GM12891 (cell line): ENCODE data around the gene CYBC1.

Experiments used
- DNase-seq: peaks from one replicate; pipeline ENCODE4 v3.0.0; 2011; ENCODE audit warnings: low spot score; ENCODE audit not compliant: insufficient read length
- FAIRE-seq: peaks from 2 replicates; lab custom pipeline; 2011; peaks lifted over from hg19 to GRCh38; lab: Jason Lieb, UNC
- PAX5 ChIP-seq: IDR thresholded peaks from 2 replicates; pipeline ENCODE4 v1.6.1; 2011; ENCODE audit warnings: low read length, moderate library complexity, mild to moderate bottlenecking; ENCODE audit not compliant: insufficient read depth, severe bottlenecking
- POLR2A ChIP-seq: IDR thresholded peaks from 2 replicates; pipeline ENCODE4 v1.6.1; 2011; ENCODE audit warnings: low read depth, low read length, control low read depth
- POLR2AphosphoS5 ChIP-seq: IDR thresholded peaks from 2 replicates; pipeline ENCODE4 v1.6.1; 2011; ENCODE audit warnings: low read depth, low read length, control low read depth
- POU2F2 ChIP-seq: IDR thresholded peaks from 2 replicates; pipeline ENCODE4 v1.6.1; 2011; ENCODE audit warnings: low read depth, mild to moderate bottlenecking, control low read depth, low read length, moderate library complexity
- SPI1 ChIP-seq: IDR thresholded peaks from 2 replicates; pipeline ENCODE4 v1.6.1; 2011; ENCODE audit warnings: low read depth, low read length, control low read depth
- TAF1 ChIP-seq: IDR thresholded peaks from 2 replicates; pipeline ENCODE4 v1.6.1; 2011; ENCODE audit warnings: low read depth, low read length, control low read depth

CYBC1 gene

GRCh38 chr17:82400830-82401229 is 49.7 kb downstream of the CYBC1 start:
- FAIRE-seq, result peak; percentile 89
- no peak for TF ChIP-seq PAX5
- TF ChIP-seq POU2F2, result no peak
- peak; percentile 90 for TF ChIP-seq SPI1
- TF ChIP-seq TAF1, result no peak
- peak; percentile 86 for DNase-seq

- DNase-seq (no peak), FAIRE-seq (no peak)
- TF ChIP-seq PAX5 (no peak), TAF1 (no peak), POLR2A (no peak), SPI1 (no peak), POU2F2 (no peak), POLR2AphosphoS5 (no peak)
These were observed 50.3 kb downstream of the CYBC1 start for GRCh38 chr17:82400206-82400605.

DNA sequence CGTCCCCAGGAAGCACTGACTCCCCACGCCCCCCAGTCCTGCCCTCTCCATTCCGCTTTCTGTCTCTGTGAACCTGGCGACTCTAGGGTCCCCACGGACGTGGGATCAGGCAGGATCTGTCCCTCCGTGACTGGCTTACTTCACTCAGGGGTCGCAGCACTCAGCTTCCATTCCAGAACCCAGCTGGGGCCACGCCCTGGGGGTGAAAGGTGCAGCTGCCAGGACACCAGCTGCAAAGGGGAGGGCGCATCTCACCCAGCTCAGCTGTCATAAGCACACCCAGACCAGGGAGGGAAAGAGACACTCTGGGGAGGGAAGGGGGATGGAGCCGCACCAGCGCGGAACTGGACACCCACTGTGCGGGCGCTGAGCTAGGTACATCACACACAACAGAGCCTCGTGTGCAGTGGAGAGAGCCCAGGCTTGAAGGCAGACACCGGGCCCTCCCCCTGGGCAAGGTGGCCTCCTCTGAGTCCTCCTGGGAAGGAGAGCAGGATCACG is 50.9 kb downstream of the CYBC1 start:
- FAIRE-seq (no peak), DNase-seq (no peak)
- TF ChIP-seq PAX5, result no peak
- no peak for TF ChIP-seq TAF1
- no peak for TF ChIP-seq SPI1
- no peak for TF ChIP-seq POLR2A
- no peak for TF ChIP-seq POLR2AphosphoS5
- TF ChIP-seq POU2F2, result no peak

DNA sequence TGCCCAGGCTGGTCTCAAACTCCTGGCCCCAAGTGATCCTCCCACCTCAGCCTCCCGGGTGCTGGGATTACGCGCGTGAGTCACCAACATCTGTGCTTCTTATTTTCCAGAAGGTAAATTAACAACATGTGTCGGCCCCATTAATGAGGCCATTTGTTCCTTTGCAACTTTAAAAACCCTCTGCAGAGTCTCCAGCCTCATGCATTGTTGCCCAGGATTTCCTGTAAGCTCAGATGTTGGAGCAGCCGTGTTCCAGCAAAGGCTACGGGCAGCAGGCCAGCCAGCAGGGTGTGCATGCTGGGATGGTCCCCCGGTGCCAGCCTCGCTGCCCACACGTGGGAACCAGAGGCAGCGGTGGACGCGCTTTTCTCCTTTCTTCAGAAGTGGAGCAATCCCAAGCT is 51.5 kb downstream of the CYBC1 start:
- DNase-seq (no peak), FAIRE-seq (no peak)
- TF ChIP-seq TAF1 (no peak), SPI1 (no peak), PAX5 (no peak), POLR2A (no peak), POU2F2 (no peak), POLR2AphosphoS5 (no peak)

DNA sequence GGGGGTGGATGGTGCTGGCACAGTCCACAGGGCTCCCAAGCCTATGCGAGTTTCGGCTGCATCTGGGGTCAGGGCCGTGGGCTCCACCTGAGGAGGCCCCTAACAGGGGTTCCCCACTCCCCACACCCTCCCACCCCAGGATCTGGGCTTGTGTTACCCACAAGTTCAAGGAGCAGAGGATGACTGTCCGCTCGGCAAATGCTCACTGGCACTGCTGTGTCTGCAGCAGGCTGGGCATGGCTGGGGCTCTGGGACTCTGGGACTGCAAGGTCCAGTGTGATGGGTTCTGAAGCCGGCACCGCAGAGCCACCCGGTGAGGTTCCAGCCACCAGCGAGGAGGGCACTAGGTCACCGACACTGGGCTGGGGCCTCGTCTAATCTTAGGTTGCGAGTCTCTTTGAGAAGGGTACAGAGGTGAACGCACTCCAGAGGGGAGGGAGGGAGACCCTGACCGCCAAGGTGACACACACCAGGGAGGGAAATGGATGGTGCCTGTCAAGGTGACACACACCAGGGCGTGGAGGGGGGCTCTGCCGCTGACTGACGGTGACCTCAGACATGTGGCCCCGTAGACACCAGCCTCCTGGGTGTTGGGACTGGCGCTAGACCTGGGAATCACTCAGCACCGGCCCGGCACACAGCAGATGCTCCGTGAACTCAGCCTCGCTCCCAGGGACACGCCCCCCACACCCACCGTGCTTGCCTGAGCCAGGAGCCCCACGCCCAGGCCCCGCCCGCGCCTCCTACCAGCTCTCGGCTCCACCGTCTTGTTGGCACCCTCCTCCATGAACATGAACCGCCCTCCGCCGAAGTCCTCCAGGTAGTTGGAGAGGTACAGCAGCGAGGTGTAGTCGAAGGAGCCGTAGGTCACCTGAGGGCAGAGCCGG is 52.9 kb downstream of the CYBC1 start:
- TF ChIP-seq PAX5, result no peak
- no peak for TF ChIP-seq TAF1
- TF ChIP-seq SPI1, result no peak
- no peak for TF ChIP-seq POU2F2
- TF ChIP-seq POLR2A, result no peak
- no peak for TF ChIP-seq POLR2AphosphoS5
- FAIRE-seq (no peak), DNase-seq (no peak)

DNA sequence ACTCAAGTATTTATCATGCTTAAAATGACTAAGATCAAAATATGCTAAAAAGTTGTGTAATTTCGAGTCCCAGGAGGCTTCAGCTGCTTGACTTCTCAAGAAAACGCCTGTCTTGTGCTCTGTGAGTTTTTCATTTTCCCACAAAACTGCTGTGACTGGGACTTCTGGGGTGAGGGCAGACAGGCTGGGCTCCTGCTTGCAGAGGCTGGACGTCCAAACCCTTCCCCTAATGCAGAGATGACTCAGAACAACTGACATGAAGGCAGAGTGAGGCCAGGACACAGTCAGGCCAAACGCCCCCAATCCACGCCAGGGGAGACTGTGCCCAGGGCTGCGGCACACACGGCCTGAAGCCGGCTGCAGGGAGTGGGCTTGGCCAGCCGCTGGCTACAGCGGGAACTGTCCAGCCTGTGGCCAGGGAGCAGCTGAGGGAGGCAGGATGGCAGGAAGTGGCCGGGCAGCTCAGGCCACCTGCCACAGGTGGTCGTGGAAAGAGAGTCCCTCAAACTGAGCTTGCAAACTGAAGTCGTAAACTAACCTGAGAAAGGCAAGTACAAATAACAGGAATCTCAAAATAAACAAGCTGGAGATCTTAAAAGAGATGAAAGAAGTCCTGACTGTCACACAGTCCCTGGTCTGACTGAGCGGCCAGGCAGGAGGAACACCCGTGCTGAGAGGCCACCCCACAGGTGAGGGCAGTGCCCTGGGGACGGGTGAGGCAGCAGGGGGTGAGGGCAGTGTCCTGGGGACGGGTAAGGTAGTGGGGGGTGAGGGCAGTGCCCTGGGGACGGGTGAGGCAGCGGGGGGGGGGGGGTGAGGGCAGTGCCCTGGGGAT is 53.7 kb downstream of the CYBC1 start:
- TF ChIP-seq PAX5 (no peak), POLR2AphosphoS5 (no peak), TAF1 (no peak), POLR2A (no peak), POU2F2 (no peak), SPI1 (no peak)
- no peak for FAIRE-seq
- DNase-seq, result no peak

GRCh38 chr17:82394278-82394677 is 56.3 kb downstream of the CYBC1 start:
- TF ChIP-seq SPI1, result no peak
- no peak for TF ChIP-seq PAX5
- no peak for TF ChIP-seq POLR2A
- no peak for TF ChIP-seq TAF1
- no peak for TF ChIP-seq POLR2AphosphoS5
- TF ChIP-seq POU2F2, result no peak
- no peak for DNase-seq

DNA sequence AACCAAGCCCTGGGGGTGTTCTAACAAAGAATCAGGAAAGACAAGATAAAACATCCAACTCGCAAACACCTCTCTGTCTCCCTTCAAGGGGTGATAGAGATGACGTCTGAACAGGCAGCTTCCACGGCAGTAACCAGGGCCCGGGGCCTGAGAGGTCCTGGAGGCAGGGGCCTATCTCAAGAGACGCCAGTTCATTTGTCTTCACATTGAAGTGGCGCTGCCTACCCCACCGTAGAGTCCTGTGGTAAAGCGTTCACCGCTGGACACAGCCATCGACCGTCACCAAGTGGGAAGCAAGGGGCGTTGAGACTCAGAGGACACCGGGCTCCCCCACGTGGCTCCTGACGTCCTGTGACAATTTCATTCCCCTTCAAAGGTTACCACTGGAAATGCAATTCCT is 57.6 kb downstream of the CYBC1 start:
- no peak for FAIRE-seq
- TF ChIP-seq POLR2A (no peak), TAF1 (no peak)
- no peak for DNase-seq

More at GRCh38 chr17:82394278-82394677, 56.3 kb downstream of the CYBC1 start:
- FAIRE-seq, result no peak
